Epithelial cell of prostate (primary cell): Measurements from ENCODE around the gene PLXNA4.

Experiments used
- DNase-seq: peaks from one replicate; pipeline ENCODE4 v3.0.0-alpha.2; 2011; ENCODE audit warnings: low read depth, low spot score
- H3K27ac ChIP-seq: fragments of 450-650 bp; 2 replicates; pipeline ENCODE4 v1.5.1; 2017; ENCODE audit warnings: mild to moderate bottlenecking

The PLXNA4 gene

DNA sequence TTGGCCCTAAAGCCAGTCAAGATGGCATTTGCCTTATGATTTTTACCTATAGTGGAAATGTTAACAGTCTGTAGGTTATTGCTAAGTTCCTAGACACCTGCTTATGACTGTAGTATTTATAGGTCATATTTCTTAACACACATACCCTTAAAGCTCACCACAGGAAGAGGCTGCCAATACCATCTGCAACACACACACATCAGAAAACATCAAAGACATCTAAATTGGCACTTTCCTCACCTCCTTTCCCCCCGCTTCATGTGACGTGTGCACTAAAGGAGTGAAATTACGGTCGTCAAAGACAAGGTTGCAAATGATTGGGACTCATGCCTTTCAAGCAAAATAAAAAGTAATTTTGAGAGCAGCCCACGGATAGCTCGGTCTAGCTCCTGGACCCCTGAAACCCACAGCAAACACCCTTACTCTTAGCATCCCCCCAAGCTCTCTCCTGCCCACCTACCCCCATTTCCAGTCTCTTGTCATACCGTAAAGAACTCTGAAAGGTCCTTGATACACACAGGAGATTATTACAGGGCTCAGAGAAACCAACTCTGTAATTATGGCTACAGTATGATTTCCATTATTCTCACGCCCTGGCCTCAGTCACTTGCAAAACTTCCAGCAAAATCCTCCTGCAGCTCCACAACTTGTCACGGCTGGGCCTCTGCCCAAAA, 90.5 kb downstream of the PLXNA4 start:
- no peak for DNase-seq
- H3K27ac ChIP-seq, result no peak overlapping the region

DNA sequence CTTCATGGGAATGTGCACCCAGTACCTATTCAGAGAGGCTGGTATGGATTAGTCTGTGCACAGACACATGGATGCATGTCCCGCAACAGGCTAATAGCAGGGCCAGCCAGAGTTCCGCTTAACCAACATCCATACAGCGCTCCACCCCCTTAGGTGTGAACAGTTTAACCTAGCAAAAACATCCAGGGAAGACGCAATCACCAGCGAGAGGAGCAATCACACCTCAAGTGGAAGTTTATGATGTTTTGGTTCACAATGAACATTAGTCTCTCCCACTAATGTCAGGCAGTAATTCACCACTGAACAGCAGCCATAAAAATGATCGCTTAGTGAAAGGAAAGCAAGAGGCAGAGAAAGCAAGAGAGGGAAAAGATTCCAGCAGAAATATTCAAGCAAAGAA, 91.1 kb downstream of the PLXNA4 start:
- no peak overlapping the region for H3K27ac ChIP-seq
- DNase-seq, result no peak

DNA sequence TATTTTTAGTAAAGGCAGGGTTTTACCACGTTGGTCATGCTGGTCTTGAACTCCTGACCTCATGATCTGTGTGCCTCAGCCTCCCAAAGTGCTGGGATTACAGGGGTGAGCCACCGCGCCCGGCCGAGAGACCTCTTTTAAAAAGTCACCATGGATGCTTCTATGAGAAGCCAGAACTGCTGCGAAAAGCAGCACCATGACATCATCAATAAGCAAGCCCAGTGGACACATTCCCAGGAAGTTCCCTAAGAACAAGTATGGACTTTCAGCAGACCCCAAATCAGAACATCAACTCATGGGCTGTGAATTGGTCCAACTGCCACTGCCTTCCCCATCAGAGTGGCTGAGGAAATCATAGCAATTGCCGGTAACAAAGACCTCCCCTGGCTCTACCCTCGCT, 93.4 kb downstream of the PLXNA4 start:
- H3K27ac ChIP-seq, result no peak overlapping the region
- DNase-seq, result no peak

DNA sequence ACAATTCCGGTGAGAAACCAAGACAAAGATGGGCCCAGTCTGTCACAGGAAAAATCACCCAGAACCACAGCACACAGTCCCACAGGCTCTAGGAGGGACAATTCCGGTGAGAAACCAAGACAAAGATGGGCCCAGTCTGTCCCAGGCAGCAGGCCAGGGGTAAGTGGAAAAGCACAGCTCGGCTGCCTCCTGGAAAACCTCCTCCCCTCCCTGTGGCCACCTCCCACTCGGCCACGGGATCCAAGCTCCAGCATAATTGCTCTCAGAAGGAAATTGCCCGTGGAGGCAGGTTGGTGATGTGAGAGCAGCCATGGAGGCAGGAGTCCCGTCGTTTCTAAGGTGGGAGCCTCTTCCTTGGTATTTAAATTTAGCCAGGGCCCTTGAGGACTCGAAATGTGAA, 95.7 kb downstream of the PLXNA4 start:
- H3K27ac ChIP-seq, result no peak overlapping the region
- no peak for DNase-seq

DNA sequence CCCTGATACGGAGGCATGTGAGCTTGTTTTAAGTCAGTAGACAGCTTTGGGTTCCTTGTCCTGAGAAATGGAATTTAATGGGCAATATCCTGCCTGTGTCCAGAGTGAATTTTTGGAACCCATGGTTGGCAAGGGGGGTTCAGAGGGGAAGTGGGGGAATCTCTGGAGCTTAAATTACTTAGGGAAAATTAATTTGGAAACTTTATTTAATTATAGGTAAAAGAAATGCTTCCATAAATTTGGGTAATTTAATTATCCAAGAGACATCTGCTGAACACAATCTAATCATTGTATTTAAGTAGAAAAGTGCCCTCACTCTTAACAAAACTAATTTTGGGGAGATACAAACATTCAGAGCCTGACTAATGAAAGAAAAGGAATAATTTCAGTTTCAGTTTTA, 99.7 kb downstream of the PLXNA4 start:
- DNase-seq, result no peak
- no peak overlapping the region for H3K27ac ChIP-seq

DNA sequence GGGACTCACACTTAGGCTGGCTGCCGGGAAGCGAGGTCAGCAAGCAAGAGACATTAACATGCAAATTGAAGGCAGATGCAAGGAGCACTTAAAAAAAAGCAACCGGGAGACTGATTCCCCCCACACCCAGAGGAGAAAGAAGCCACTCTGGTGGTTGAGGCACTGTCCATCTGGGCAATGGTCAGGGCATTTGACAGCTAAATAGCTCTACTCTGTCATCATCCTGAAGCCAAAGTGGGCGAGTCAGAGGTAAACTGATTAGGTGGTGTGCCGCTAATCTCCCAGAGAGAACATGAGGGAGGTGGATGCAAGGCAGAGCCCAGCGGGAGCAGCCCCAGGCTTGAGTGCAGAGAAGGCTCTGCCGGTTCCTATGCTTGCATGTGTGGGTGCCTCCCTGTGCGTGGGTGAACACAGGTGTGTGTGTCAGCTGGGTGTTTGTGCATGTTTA, 100.6 kb downstream of the PLXNA4 start:
- H3K27ac ChIP-seq, result no peak overlapping the region
- DNase-seq, result no peak

DNA sequence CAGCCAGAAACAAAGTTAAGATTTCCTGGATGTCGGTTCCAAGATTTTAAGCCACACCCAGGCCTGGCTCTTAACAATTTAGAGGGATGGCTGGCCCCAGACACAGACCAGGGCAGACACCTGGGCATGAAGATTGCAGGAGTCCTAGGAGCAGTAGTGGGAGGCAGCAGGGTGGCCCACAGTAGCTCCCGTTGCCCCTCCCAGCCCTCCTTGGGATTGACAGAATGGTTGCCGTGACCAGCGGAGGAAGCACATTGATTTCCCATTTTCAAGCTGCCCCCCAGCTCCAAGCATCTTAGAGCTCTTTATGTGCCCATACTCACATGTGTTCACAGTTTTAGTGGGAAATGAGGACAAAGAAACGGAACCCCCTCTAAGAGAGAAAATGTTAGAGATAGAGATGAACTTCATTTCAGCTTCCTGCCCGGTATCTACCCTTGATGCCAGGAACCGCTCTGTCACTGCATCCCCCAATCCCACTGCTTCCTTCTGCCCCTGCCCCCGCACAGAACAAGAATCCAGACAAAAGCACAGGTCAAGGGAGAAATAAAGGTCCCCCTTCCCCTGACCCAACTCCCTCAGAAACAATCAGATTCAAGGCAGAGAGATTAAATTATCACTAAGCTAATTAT, 101.1 kb downstream of the PLXNA4 start:
- no peak for DNase-seq
- H3K27ac ChIP-seq, result no peak overlapping the region

DNA sequence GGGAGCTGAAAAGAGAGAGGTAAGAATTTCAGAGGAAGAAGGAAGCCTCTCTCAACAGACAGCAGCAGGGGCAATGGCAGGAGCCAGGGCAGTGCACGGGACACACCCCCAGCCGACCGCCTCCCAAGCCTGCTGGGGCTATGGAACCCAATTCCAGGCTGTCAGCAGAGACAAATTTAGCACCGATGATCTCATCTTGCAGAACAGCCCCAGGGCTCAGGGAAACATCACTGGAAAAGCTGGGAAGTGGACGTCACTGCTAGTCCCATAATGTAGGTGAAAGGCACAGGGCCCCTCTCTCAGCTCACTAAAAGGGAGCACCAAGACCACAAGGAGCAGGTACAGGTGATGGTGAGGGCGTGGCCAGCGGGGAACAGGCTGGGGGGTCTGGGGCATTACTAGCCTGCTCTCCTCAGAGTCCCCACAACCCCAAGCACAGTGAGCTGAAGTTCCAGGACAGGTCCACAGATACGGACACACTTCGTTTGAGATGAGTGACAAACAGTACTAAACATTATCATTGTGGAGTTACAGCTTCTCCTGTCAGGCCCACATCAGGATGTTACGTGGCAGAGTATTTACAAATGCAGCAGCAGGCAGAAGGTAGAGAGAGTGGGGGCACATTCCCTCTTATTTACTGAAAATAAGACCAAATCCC, 103.7 kb downstream of the PLXNA4 start:
- no peak overlapping the region for H3K27ac ChIP-seq
- DNase-seq, result no peak

DNA sequence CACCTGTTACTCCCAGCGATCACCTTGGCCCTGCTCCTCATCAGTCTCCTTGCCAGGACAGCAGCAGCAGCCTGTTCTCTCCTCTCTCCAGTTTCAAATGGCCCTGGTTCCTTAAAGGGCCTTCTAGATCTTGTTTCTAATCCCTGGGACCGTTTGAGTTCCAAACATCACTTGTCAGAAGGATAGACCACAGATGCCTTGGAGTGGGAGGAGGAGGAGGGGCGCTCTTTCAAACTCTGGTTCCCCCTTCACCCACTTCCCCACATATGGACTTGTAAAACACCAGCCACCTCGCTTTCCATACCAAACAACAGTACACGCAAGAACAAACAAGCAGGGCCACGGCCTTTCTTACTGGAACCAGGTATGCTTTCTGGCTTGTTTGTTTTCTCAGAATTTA, 104.8 kb downstream of the PLXNA4 start:
- no peak overlapping the region for H3K27ac ChIP-seq
- DNase-seq, result no peak

DNA sequence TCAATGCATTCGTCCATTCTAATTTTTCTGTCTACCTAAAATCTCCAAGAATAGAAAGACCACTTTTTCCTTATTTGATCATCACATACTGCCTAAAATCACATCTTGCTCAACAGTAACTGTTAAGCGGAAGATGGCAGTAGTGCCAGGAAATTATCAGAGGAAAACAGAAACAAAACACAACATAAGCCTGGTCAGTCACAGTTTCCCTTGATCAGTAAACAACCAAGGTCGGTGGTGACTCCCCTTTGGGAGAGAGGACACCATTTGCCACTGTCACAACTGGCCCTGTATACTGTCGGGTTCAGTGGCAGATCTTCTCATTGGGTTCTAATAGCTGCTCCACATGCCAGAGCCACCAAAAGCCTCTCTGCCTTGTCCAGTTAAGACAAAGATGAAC, 106.6 kb downstream of the PLXNA4 start:
- H3K27ac ChIP-seq, result no peak overlapping the region

DNA sequence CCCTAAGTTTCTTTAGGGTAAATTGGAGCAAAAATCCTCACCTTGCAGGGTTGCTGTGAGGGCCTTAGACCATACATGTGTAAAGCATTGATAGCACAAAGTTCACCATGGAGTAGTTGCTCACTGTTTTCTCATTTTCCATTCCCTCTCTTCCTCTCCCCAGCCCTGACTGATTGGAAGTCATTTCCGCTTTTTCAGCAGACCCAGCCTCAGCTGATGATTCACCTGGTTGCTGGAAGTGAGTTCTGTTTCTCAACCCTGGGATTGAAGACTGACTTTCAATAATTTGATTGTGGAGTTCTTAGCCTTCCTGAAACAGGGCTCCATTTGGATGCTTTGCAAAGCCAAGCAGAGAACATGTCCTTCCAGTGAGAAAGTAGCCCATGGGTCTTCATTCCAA, 107.0 kb downstream of the PLXNA4 start:
- H3K27ac ChIP-seq, result no peak overlapping the region
- DNase-seq, result no peak

More for the DNA sequence above, 106.6 kb downstream of the PLXNA4 start:
- DNase-seq, result no peak

DNA sequence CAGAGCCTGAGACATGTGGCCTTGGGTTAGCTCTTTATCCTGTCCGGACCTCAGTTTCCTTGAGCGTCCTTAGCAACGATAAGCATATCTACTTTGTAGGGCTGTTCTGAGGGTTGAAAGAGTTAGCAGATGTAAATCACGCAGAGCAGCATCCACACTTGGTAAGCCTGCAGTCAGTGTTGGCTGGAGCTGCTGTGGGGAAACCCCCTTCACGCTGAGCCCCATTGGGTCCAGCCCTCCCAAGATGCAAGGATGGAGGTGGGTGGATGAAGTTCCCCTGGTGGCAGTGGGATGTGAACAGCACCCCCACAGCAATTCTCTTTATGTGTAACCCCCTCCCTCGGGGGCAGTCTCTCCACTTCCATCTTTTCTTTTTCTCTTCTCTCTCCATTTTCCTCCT, 109.9 kb downstream of the PLXNA4 start:
- no peak for DNase-seq
- no peak overlapping the region for H3K27ac ChIP-seq

DNA sequence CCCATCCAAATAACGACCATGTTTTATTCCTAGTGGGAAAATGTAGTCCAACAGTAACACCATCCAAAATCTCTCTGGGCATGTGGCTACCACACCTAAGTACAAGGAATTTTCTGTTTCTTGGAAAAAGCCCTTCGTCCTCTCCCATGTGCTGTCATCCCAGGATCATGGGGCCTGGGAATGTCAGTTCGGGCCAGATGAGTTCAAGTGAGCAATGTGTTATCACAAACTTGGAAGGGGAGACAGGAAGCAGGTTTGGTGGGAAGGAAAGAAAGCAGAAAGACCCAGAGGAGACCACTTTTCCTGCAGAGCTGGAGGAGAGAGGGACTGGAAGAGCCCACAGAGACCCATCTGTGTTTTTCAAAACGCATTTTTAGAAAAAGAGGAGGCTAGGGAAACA, 110.8 kb downstream of the PLXNA4 start:
- no peak for DNase-seq
- no peak overlapping the region for H3K27ac ChIP-seq

DNA sequence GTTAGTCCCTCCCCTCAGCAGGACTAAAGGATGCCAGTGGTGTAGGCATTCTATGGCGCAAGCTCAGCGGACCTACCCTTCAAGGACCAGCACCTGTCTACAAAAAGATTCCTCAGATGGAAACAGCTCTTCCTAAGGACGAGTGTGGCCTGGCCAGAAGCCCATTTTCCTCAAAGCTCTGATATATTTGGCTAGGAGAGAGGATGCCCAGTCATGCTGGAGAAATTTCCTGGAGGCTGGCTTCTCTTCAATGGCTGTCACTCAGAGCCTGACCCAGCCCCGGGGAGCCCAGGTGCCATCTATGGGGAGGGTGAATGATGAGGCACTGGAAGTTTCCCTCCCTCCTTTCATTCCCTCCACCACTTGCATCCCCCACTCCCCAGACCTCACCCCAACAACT, 111.5 kb downstream of the PLXNA4 start:
- no peak for DNase-seq
- H3K27ac ChIP-seq, result no peak overlapping the region

DNA sequence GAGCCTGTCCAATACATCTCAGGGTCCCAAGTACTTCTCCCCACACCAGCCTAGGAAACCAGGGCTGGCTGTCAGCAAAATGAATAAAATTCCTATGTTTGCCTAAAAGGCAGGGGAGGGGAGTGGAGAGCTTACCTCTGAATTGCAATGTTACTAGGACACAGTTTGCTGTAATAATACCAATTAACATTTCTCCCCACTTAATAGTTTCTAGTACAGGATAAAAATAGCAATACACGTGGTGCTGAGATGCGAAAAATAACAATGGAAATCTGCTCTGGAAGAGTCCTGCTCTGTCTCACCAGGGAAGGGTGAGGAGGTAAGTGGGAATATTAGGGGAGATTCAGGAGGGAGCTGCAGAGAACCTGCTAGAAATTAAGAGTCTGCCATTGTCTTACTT, 112.3 kb downstream of the PLXNA4 start:
- no peak for DNase-seq
- H3K27ac ChIP-seq, result no peak overlapping the region

DNA sequence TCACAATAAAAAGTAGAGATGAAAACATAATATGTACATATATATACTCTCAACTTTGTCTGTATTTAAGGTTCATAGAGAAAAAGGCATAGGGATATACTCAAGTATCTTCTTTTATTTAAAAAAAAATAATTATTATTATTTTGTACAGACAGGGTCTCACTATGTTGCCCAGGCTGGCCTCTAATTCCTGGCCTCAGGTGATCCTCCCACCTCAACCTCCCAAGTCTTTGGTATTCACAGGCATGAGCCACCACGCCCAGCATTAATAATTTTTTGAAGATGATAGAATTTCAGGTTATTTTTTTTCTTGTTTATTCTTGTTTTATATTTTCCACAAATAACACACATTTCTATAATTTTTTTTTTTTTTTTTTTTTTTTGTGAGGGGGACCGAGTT, 113.8 kb downstream of the PLXNA4 start:
- H3K27ac ChIP-seq, result no peak overlapping the region
- DNase-seq, result no peak

DNA sequence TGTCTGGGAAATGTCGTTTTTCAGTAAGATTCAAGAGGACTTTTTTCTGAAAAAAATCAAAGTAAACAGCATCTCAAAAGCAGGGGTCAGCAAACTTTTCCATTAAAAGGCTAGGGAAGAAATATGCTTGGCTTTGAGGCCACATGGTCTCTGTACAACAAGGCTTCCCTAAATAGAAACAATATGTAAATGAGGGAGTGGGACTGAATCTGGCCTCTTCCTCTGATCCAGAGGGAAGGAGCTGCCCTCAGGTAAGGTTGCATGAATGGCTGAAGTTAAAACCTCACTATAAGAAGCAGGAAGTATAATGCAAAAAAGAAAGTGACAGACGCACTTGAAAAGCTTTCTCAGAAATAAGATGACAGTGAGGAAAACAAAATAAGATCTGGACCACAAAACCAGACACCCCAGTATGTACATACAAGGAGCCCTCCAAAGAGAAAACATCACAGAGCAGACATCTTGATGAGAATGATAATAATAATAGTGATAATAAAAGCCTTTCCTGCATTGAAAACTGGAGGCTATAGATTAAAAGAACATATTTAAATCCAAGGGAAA, 115.2 kb downstream of the PLXNA4 start:
- no peak for DNase-seq

DNA sequence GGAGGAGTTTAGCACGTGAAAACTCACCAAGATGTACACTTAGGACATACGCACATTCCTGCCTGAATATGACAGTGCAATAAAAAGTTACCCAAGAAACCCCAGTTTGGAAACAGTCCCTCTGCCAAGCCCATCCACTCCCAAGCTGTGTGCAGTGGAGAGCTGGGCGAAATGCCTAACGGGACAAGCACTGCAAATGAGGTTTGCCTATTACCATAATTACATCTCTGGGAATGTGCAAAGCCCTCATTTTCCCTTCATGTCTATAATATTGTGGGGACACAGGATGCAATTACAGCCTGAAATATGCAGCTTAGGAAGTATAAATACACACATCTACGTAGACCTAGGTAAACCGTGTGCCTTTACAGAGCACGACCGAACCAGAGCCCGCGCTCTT, 117.5 kb downstream of the PLXNA4 start:
- H3K27ac ChIP-seq, result no peak overlapping the region
- no peak for DNase-seq

More for the DNA sequence above, 115.2 kb downstream of the PLXNA4 start:
- H3K27ac ChIP-seq, result no peak overlapping the region

DNA sequence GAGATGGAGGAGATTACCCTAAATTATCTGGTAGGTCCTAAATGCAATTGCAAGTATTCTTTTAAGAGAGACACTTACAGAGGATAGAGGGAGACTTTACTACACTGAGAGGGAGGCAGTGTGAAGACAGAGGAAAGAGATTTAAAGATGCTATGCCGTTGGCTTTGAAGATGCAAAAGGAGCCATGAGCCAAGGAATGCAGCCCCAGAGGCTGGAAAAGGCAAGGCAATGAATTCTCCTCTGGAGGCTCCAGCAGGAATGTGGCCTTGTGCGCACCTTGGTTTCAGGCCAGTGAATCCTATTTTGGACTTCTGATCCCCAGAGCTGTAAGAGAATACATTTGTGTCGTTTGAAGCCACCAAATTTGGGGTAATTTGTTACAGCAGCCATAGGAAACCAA, 118.6 kb downstream of the PLXNA4 start:
- no peak for DNase-seq

DNA sequence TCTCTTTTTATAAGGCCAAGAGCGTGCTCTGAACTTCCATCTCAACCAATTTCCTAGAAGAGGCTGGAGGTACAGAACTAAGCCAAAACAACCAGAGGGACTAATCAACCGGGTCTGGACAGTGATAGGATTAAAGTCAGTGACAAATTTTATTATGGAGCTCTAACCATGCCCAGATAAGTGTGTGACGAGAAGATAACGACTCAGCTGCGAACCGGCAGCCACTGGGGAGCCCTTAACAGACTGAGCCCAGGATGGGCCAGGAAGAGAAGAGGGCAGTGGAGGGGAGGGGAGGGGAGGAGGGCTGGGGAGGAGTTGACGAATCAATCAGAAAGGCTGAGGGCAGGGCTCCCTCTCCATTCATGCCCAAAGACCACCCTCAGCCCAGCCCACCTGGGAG, 119.9 kb downstream of the PLXNA4 start:
- no peak overlapping the region for H3K27ac ChIP-seq
- no peak for DNase-seq

More for the DNA sequence above, 118.6 kb downstream of the PLXNA4 start:
- H3K27ac ChIP-seq, result no peak overlapping the region

DNA sequence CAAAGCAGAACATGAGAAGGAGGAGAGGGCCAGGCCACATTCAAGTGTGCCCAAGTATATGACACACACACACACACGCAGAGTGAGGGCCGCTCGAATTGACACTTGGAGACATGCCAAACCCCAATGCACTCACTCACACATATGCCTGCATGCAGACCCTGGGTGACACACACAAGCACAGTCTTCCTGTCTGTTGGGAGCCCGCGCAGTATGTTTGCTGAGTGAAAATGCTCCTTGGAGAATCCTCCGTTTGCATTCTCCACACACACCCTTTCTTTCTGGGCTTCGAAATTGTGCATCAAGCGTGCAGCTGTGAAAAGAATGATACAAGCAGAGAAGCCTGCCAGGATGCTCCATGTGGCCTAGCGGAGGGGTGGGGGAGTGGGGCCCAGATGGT, 120.9 kb downstream of the PLXNA4 start:
- no peak overlapping the region for H3K27ac ChIP-seq
- no peak for DNase-seq
